A549 treated with AZD9567 at 1 μM for 4 hours (cell line): ENCODE data around the gene JAG2. TPM values are rescaled to one million over a fixed set of nuclear protein-coding genes. Genes with fewer than 3 reads are reported as not detected.

ENCODE experiments used
- total RNA-seq: library from RNA; stranded (reverse); fragments of 200-300 nt; extraction: Qiagen RNA extraction; gene quantifications from 5 replicates; pipeline ENCODE4 v1.2.3, GENCODE V29; 2022; ENCODE audit not compliant: insufficient read depth

The JAG2 gene
- total RNA-seq, result 26.4 to 35.5 TPM (median 30.5 TPM) in 5 replicates

DNA sequence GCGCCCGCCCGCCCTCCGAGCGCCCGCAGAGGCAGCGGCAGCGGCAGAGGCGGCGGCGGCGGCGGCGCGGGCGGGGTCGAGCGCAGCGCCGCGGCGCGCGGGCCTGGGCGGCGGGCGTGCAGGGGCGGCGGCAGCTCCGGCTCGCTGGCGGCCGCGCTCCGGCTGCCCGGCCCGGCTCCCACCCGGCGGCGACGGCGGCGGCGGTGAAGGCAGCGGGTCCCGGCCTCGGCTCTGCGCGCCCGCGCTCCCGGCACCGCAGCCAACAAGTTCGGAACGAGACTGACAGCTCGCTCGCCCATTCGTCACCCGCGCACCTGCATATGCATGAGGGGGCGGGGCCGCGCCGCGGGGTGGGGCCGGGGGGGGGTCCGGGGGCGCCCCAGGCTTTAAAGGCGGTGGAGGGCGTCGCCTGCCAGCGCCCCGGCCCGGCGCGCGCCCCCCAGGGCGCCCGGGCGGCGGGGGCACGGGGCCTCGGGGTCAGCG is at the start of gene JAG2:
Gene JAG2, minus strand, starts transcription at position 281 of the 483 bp plus-strand sequence. CDS start 356 bp downstream, outside the sequence.

GRCh38 chr14:105180592-105181548 is 12.3 kb upstream of the JAG2 start, which contains the start of gene NUDT14:
Gene NUDT14 (minus strand): TSS chr14:105181312. CDS start chr14:105181209, 103 bp downstream.

Other genes with a start within 250 kb of the JAG2 start
- 0.01 to 0.16 TPM (median 0.09 TPM) in 3 of 5 replicates, not detected in the others for gene PLD4, start 243.9 kb downstream of the JAG2 start, total RNA-seq
- gene AHNAK2, start 190.4 kb downstream of the JAG2 start, total RNA-seq, result 183 to 234 TPM (median 196 TPM) in 5 replicates
- 11.3 to 22.3 TPM (median 20.2 TPM) in 5 replicates for gene CLBA1, start 183.0 kb downstream of the JAG2 start, total RNA-seq
- gene CDCA4, start 147.7 kb downstream of the JAG2 start, total RNA-seq, result 44.8 to 57.5 TPM (median 49.9 TPM) in 5 replicates
- gene GPR132, start 103.3 kb downstream of the JAG2 start, total RNA-seq, result 0.37 to 0.60 TPM (median 0.48 TPM) in 4 of 5 replicates, not detected in the other
- gene NUDT14, start 12.5 kb upstream of the JAG2 start, total RNA-seq, result 21.9 to 51.1 TPM (median 44.5 TPM) in 5 replicates
- gene BTBD6, start 79.8 kb upstream of the JAG2 start, total RNA-seq, result 33.0 to 44.5 TPM (median 41.2 TPM) in 5 replicates
- 25.8 to 30.0 TPM (median 28.8 TPM) in 5 replicates for gene BRF1, start 132.2 kb upstream of the JAG2 start, total RNA-seq
- gene PACS2, start 146.0 kb upstream of the JAG2 start, total RNA-seq, result 23.7 to 29.4 TPM (median 27.7 TPM) in 5 replicates
- 0.20 to 1.1 TPM (median 0.27 TPM) in 4 of 5 replicates, not detected in the other for gene TEX22, start 229.8 kb upstream of the JAG2 start, total RNA-seq